IMR-90 (cell line): Measurements from ENCODE around the gene SH3RF1. TPM values are rescaled to one million over a fixed set of nuclear protein-coding genes. Genes with fewer than 3 reads are reported as not detected.

Experiments
- ATAC-seq: fragments of 200-7000 bp; cut with Tn5 transposase; 2 replicates; pipeline ENCODE4 v1.9.1; 2020; ENCODE audit warnings: low read depth, mild to moderate bottlenecking, moderate library complexity
- BruUV-seq: library from RNA; stranded (reverse); fragments of 400-500 nt; replicated peaks from 2 replicates; lab custom pipeline; 2021; lab: Mats Ljungman, UMichigan
- CTCF ChIA-PET: fragments of 300-600 bp; formaldehyde crosslinking; extraction: SDS; loops from one replicate; lab custom pipeline; 2021; ENCODE audit warnings: antibody characterized with exemption; lab: Yijun Ruan, JAX
- POLR2A ChIA-PET: fragments of 300-600 bp; sonication (Branson Sonifier 250); formaldehyde crosslinking; loops from one replicate; lab custom pipeline; 2022; ENCODE audit warnings: antibody characterized with exemption; ENCODE audit not compliant: unreplicated experiment; lab: Charles Lee
- DNase-seq: peaks from one replicate; pipeline ENCODE4 v3.0.0; 2013
- H2AFZ ChIP-seq: replicated peaks from 2 replicates; pipeline ENCODE3; 2013; ENCODE audit warnings: low read length, mild to moderate bottlenecking; ENCODE audit not compliant: poor library complexity
- H2AK5ac ChIP-seq: 2 replicates; pipeline ENCODE4 v1.6.1; 2013; ENCODE audit warnings: low read depth, low read length, inconsistent platforms
- H2AK9ac ChIP-seq: replicated peaks from 2 replicates; pipeline ENCODE3; 2013; ENCODE audit warnings: mild to moderate bottlenecking, low read depth, low read length, moderate library complexity; ENCODE audit not compliant: poor library complexity
- H2BK120ac ChIP-seq: 2 replicates; pipeline ENCODE4 v1.6.1; 2013; ENCODE audit warnings: low read depth, low read length, inconsistent platforms
- H2BK15ac ChIP-seq: 3 replicates; pipeline ENCODE4 v1.6.1; 2013; ENCODE audit warnings: low read depth, low read length, inconsistent platforms
- H2BK20ac ChIP-seq: 2 replicates; pipeline ENCODE4 v1.6.1; 2013; ENCODE audit warnings: low read depth, mild to moderate bottlenecking, inconsistent platforms, low read length, moderate library complexity
- H2BK5ac ChIP-seq: 2 replicates; pipeline ENCODE4 v1.6.1; 2013; ENCODE audit warnings: mild to moderate bottlenecking, low read depth, low read length, inconsistent platforms; ENCODE audit not compliant: poor library complexity, severe bottlenecking
- H3K14ac ChIP-seq: replicated peaks from 2 replicates; pipeline ENCODE4 v1.6.1; 2013; ENCODE audit warnings: low read depth, low read length, inconsistent platforms
- H3K18ac ChIP-seq: 2 replicates; pipeline ENCODE4 v1.6.1; 2013; ENCODE audit warnings: low read depth, low read length, control low read depth
- H3K23ac ChIP-seq: 2 replicates; pipeline ENCODE4 v1.6.1; 2013; ENCODE audit warnings: low read depth, low read length, inconsistent platforms
- H3K27ac ChIP-seq: 2 replicates; pipeline ENCODE4 v1.5.1; 2013; ENCODE audit warnings: mild to moderate bottlenecking, control low read depth, low read length; ENCODE audit not compliant: insufficient read depth
- H3K27me3 ChIP-seq: 2 replicates; pipeline ENCODE4 v1.6.1; 2013; ENCODE audit warnings: low read length; ENCODE audit not compliant: control insufficient read depth, insufficient read depth
- H3K36me3 ChIP-seq: 2 replicates; pipeline ENCODE4 v1.6.1; 2013; ENCODE audit warnings: low read length, mixed read lengths; ENCODE audit not compliant: control insufficient read depth, insufficient read depth
- H3K4ac ChIP-seq: 2 replicates; pipeline ENCODE4 v1.6.1; 2013; ENCODE audit warnings: low read depth, low read length, inconsistent platforms
- H3K4me1 ChIP-seq: 2 replicates; pipeline ENCODE4 v1.6.1; 2013; ENCODE audit warnings: low read length, mixed read lengths; ENCODE audit not compliant: control insufficient read depth, insufficient read depth
- H3K4me2 ChIP-seq: 2 replicates; pipeline ENCODE4 v1.6.1; 2013; ENCODE audit warnings: low read depth, mild to moderate bottlenecking, control low read depth, low read length, moderate library complexity
- H3K4me3 ChIP-seq: 2 replicates; pipeline ENCODE4 v1.5.1; 2013; ENCODE audit warnings: low read depth, mild to moderate bottlenecking, control low read depth, low read length, moderate library complexity; ENCODE audit not compliant: insufficient read depth
- H3K56ac ChIP-seq: 2 replicates; pipeline ENCODE4 v1.6.1; 2013; ENCODE audit warnings: low read length, inconsistent platforms; ENCODE audit not compliant: insufficient read depth; ENCODE audit errors: extremely low read depth
- H3K79me1 ChIP-seq, 2 experiments: 2 replicates each; pipeline ENCODE4 v1.6.1; 2013; ENCODE audit warnings: low read length in 2 of 2, inconsistent platforms in 1 of 2, low read depth in 1 of 2
- H3K9ac ChIP-seq: 2 replicates; pipeline ENCODE4 v1.6.1; 2013; ENCODE audit warnings: low read depth, low read length, control low read depth
- H3K9me1 ChIP-seq: 2 replicates; pipeline ENCODE4 v1.6.1; 2013; ENCODE audit warnings: low read length, inconsistent platforms; ENCODE audit not compliant: insufficient read depth
- H3K9me3 ChIP-seq: 2 replicates; pipeline ENCODE4 v1.6.1; 2013; ENCODE audit warnings: low read length; ENCODE audit not compliant: control insufficient read depth, insufficient read depth
- H4K20me1 ChIP-seq: 2 replicates; pipeline ENCODE4 v1.6.1; 2013; ENCODE audit warnings: low read length, inconsistent platforms; ENCODE audit not compliant: insufficient read depth
- H4K5ac ChIP-seq: 2 replicates; pipeline ENCODE4 v1.6.1; 2013; ENCODE audit warnings: mild to moderate bottlenecking, low read depth, low read length, control low read depth
- H4K8ac ChIP-seq, 2 experiments: 2 replicates each; pipeline ENCODE4 v1.6.1; 2013; ENCODE audit warnings: low read depth in 2 of 2, low read length in 2 of 2, control low read depth in 1 of 2, inconsistent platforms in 1 of 2
- H4K91ac ChIP-seq: 2 replicates; pipeline ENCODE4 v1.6.1; 2013; ENCODE audit warnings: low read depth, low read length, inconsistent platforms; ENCODE audit not compliant: insufficient read depth
- MAZ ChIP-seq: IDR thresholded peaks from 2 replicates; pipeline ENCODE4 v1.6.1; 2012; ENCODE audit warnings: low read depth, mild to moderate bottlenecking, low read length, improper control_type of control experiment, moderate library complexity, borderline replicate concordance
- POLR2A ChIP-seq: IDR thresholded peaks from 2 replicates; pipeline ENCODE4 v1.6.1; 2012; ENCODE audit warnings: mild to moderate bottlenecking, low read depth, low read length
- RFX5 ChIP-seq: IDR thresholded peaks from 2 replicates; pipeline ENCODE4 v1.8.0; 2012; ENCODE audit warnings: low read depth, mild to moderate bottlenecking, low read length, moderate library complexity
- WGBS, 2 experiments: methylation state at CpG; one replicate each; pipeline versions ENCODE4 v1.1.5 to v1.1.7; 2013; ENCODE audit warnings: missing lambda C conversion rate in 2 of 2; ENCODE audit not compliant: insufficient read length in 1 of 2; ENCODE audit errors: extremely low coverage in 2 of 2; 5-methylcytosine and 5-hydroxymethylcytosine counted together
- dilution Hi-C: fragments of 300-500 bp; cut with HindIII; formaldehyde crosslinking; loops from one replicate; pipeline ENCODE4 v1.14.3; 2018; ENCODE audit warnings: low sequenced_read_pairs; ENCODE audit not compliant: unreplicated experiment
- in situ Hi-C: fragments of 300-500 bp; cut with MboI; formaldehyde crosslinking; loops from 3 replicates; pipeline ENCODE4 v1.14.3; 2019; ENCODE audit warnings: low sequenced_read_pairs, inconsistent platforms, mixed read lengths
- intact Hi-C: fragments of 100-400 bp; cut with micrococcal nuclease; formaldehyde crosslinking; loops from 2 replicates; pipeline ENCODE4 v1.10.0; 2022
- polyA plus RNA-seq, 3 experiments: library from polyadenylated mRNA; depleted of rRNA; stranded (reverse); fragments of >200 nt; gene quantifications; 2 replicates each; pipeline ENCODE4 v1.2.3, GENCODE V29; 2012; ENCODE audit warnings: low replicate concordance in 1 of 3
- total RNA-seq: library from RNA; depleted of rRNA; stranded (reverse); fragments of >200 nt; gene quantifications from 2 replicates; pipeline ENCODE4 v1.2.3, GENCODE V29; 2012

Gene SH3RF1
- total and polyA plus RNA-seq, 2 of the 4 experiments (the other 2 are of a cell fraction), result 22.0 to 29.8 TPM

- in situ Hi-C loops (no loop called here), dilution Hi-C loops (no loop called here), intact Hi-C loops (loop anchor here (5.0 kb wide), 1 partner anchor 116 kb away; no protein-coding TSS in a partner anchor)
- H2BK15ac ChIP-seq, result no peak overlapping the region
- H3K9me3 ChIP-seq, result no peaks in the 10 kb centered on the region
- no peak overlapping the region for H3K4me3 ChIP-seq
- H3K4me1 ChIP-seq, result peaks cover 20% of the 10 kb centered on the region
- no peak overlapping the region for H3K14ac ChIP-seq
- H2BK20ac ChIP-seq, result no peak overlapping the region
- H4K20me1 ChIP-seq, result no peaks in the 10 kb centered on the region; the same call in 1 of the 2 replicates
- no peak overlapping the region; the same call in 1 of the 2 replicates for H3K4me2 ChIP-seq
- no peak overlapping the region for H2BK5ac ChIP-seq
- H2AK5ac ChIP-seq, result no peak overlapping the region
- H3K27ac ChIP-seq, result no peak overlapping the region; the same call in 1 of the 2 replicates
- peak overlapping the region; percentile 85; the same call in 1 of the 2 replicates for H4K5ac ChIP-seq
- peaks cover 27 to 64% of the 10 kb centered on the region in 2 experiments for H3K79me1 ChIP-seq
- no peak for TF ChIP-seq RFX5
- no peak for TF ChIP-seq POLR2A
- no peak for TF ChIP-seq MAZ
- no peak overlapping the region for H2AK9ac ChIP-seq
- H4K8ac ChIP-seq, result no peak overlapping the region
- H2BK120ac ChIP-seq, result no peak overlapping the region
- POLR2A ChIA-PET, result no interaction called here
- H3K4ac ChIP-seq, result no peak overlapping the region
- no peak overlapping the region for H4K91ac ChIP-seq
- no peaks in the 10 kb centered on the region for H3K27me3 ChIP-seq
- BruUV-seq, result no TSS peak
- H3K36me3 ChIP-seq, result peaks cover 10% of the 10 kb centered on the region
- DNase-seq, result peak; percentile 56
- no peak overlapping the region for H2AFZ ChIP-seq
- H3K23ac ChIP-seq, result no peak overlapping the region
- H3K9ac ChIP-seq, result no peak overlapping the region
- no peak overlapping the region for H3K56ac ChIP-seq
- peak overlapping the region; percentile 72 for H3K18ac ChIP-seq
- H3K9me1 ChIP-seq, result peaks cover 5% of the 10 kb centered on the region
- CTCF ChIA-PET, result no interaction called here
- ATAC-seq, result peak; percentile 27; the same call in 1 of the 2 replicates
- no CpG with 5 or more reads among the region's 5 CpGs for WGBS, 2 experiments
These were observed 120.0 kb downstream of the SH3RF1 start for GRCh38 chr4:169150806-169151205.
